Activated T-helper 1 cell treated with anti-CD3 and anti-CD28 coated beads, Interleukin-12 subunit alpha, Interleukin-12 subunit beta, Interleukin-2, Interleukin-4 antibody, amounts not matched to agents 30 ng/mL and 10 ng/mL and 1 ng/mL, durations not matched to agents 14 hours and 24 hours and 36 hours (primary cell): ENCODE results near the gene TAF3. TPM values are rescaled to one million over a fixed set of nuclear protein-coding genes. Genes with fewer than 3 reads are reported as not detected.
"Not testable (repeated sequence)": the region's sequence is repeated elsewhere in the genome, so short reads cannot be mapped to it uniquely, and the experiment has no call there.

Experiments
- DNase-seq: peaks from one replicate; pipeline ENCODE4 v3.0.0; 2021; ENCODE audit warnings: low spot score
- H3K27ac Mint-ChIP-seq: one replicate; pipeline ENCODE4 v1.8.0; 2021; ENCODE audit warnings: mild to moderate bottlenecking, mixed read lengths
- H3K27me3 Mint-ChIP-seq: one replicate; pipeline ENCODE4 v1.8.0; 2022; ENCODE audit warnings: mild to moderate bottlenecking, moderate library complexity, mixed read lengths; ENCODE audit not compliant: insufficient read depth
- H3K36me3 Mint-ChIP-seq: one replicate; pipeline ENCODE4 v1.8.0; 2021; ENCODE audit warnings: low read depth, mixed read lengths
- H3K4me1 Mint-ChIP-seq: one replicate; pipeline ENCODE4 v1.8.0; 2021; ENCODE audit warnings: low read depth, mixed read lengths
- H3K4me3 Mint-ChIP-seq: one replicate; pipeline ENCODE4 v1.8.0; 2021; ENCODE audit warnings: mild to moderate bottlenecking, moderate library complexity, mixed read lengths
- H3K9me3 Mint-ChIP-seq: one replicate; pipeline ENCODE4 v1.8.0; 2021; ENCODE audit warnings: mixed read lengths
- intact Hi-C: fragments of 100-400 bp; cut with micrococcal nuclease; formaldehyde crosslinking; loops from one replicate; pipeline ENCODE4 v1.15.1; 2024
- total RNA-seq: library from RNA; stranded (reverse); gene quantifications from 2 replicates; pipeline ENCODE4 v1.2.3, GENCODE V29; 2022

TAF3 gene
- 15.1 and 16.3 TPM in 2 replicates for total RNA-seq

- Mint-ChIP-seq H3K27ac (peak within 1 kb of the TSS; percentile 91), H3K9me3 (no peaks in the 10 kb centered on the region), H3K36me3 (peaks cover 9% of the 10 kb centered on the region), H3K4me3 (peak within 1 kb of the TSS; percentile 97), H3K27me3 (peaks cover 20% of the 10 kb centered on the region), H3K4me1 (peaks cover 21% of the 10 kb centered on the region)
- intact Hi-C loops = loop anchor here (1.0 to 2.0 kb wide), 4 partner anchors 30 to 1484 kb away; partner anchors contain the start of gene ATP5F1C
- peak; percentile 92 for DNase-seq
Observed at GRCh38 chr10:7818295-7819120, at the start of gene TAF3. TSS of gene TAF3 (plus strand) at chr10:7818505. CDS start at chr10:7818710, 205 bp downstream.

- no peaks in the 10 kb centered on the region for H3K27me3 Mint-ChIP-seq
- no peaks in the 10 kb centered on the region for H3K4me1 Mint-ChIP-seq
- H3K4me3 Mint-ChIP-seq = no peak overlapping the region
- H3K36me3 Mint-ChIP-seq = peaks cover 36% of the 10 kb centered on the region
- intact Hi-C loops = no loop called here
- no peaks in the 10 kb centered on the region for H3K9me3 Mint-ChIP-seq
- H3K27ac Mint-ChIP-seq = no peak overlapping the region
- no peak for DNase-seq
Observed at GRCh38 chr10:7773845-7774801, 44.2 kb upstream of the TAF3 start.

GRCh38 chr10:7776777-7777176 lies 41.5 kb upstream of the TAF3 start:
- no peak overlapping the region for H3K4me3 Mint-ChIP-seq
- H3K9me3 Mint-ChIP-seq = no peaks in the 10 kb centered on the region
- no peaks in the 10 kb centered on the region for H3K27me3 Mint-ChIP-seq
- H3K36me3 Mint-ChIP-seq = peaks cover 39% of the 10 kb centered on the region
- intact Hi-C loops = no loop called here
- no peak for DNase-seq
- H3K4me1 Mint-ChIP-seq = peaks cover 4% of the 10 kb centered on the region
- no peak overlapping the region for H3K27ac Mint-ChIP-seq

DNA sequence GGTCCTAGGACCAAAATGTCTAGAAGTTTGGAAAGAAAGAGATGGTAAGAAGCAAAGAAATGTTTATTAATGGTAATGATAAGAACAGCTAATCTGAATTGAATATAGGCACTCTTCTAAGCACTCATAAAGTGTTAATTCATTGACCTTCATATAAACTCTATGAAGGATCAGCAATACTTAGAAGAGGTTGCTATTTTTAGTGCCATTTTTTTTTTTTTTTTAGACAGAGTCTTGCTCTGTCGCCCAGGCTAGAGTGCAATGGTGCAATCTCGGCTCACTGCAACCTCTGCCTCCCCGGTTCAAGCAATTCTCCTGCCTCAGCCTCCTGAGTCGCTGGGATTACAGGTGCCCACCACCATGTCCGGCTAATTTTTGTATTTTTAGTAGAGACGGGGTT lies 36.1 kb upstream of the TAF3 start:
- not testable (repeated sequence) for H3K27ac Mint-ChIP-seq, H3K27me3 Mint-ChIP-seq, H3K4me3 Mint-ChIP-seq, H3K9me3 Mint-ChIP-seq, DNase-seq
- H3K36me3 Mint-ChIP-seq = peaks cover 32% of the 10 kb centered on the region
- intact Hi-C loops = loop anchor here (10.0 kb wide), 1 partner anchor 857 kb away; no protein-coding TSS in a partner anchor
- H3K4me1 Mint-ChIP-seq = peaks cover 15% of the 10 kb centered on the region

DNA sequence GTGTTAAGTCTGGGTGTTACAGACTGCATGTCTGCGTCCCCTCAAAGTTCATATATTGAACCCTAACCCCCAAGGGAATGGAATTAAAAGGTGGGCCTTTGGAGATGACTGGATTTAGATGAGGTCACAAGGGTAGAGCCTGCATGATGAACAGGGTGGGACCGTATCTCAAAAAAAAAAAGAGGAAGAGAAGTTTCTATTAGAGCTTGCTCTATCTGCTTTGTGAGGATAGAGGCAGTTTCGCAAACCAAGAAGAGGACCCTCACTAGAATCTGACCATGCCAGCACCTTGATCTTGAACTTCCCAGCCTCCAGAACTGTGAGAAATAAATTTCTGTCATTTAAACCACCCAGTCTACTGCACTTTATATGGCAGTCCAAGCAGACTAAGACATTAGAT lies 31.9 kb upstream of the TAF3 start:
- H3K36me3 Mint-ChIP-seq = peaks cover 13% of the 10 kb centered on the region
- peaks cover 31% of the 10 kb centered on the region for H3K4me1 Mint-ChIP-seq
- no peak overlapping the region for H3K4me3 Mint-ChIP-seq
- intact Hi-C loops = loop anchor here (5.0 to 10.0 kb wide), 2 partner anchors 271 to 862 kb away; no protein-coding TSS in a partner anchor
- H3K27me3 Mint-ChIP-seq = no peaks in the 10 kb centered on the region
- DNase-seq = no peak
- no peaks in the 10 kb centered on the region for H3K9me3 Mint-ChIP-seq
- no peak overlapping the region for H3K27ac Mint-ChIP-seq

GRCh38 chr10:7787150-7787856 lies 31.0 kb upstream of the TAF3 start:
- no peaks in the 10 kb centered on the region for H3K27me3 Mint-ChIP-seq
- no peak overlapping the region for H3K4me3 Mint-ChIP-seq
- intact Hi-C loops = loop anchor here (5.0 to 10.0 kb wide), 2 partner anchors 270 to 863 kb away; no protein-coding TSS in a partner anchor
- peaks cover 40% of the 10 kb centered on the region for H3K4me1 Mint-ChIP-seq
- H3K27ac Mint-ChIP-seq = no peak overlapping the region
- DNase-seq = peak; percentile 1
- peaks cover 17% of the 10 kb centered on the region for H3K36me3 Mint-ChIP-seq
- H3K9me3 Mint-ChIP-seq = no peaks in the 10 kb centered on the region

DNA sequence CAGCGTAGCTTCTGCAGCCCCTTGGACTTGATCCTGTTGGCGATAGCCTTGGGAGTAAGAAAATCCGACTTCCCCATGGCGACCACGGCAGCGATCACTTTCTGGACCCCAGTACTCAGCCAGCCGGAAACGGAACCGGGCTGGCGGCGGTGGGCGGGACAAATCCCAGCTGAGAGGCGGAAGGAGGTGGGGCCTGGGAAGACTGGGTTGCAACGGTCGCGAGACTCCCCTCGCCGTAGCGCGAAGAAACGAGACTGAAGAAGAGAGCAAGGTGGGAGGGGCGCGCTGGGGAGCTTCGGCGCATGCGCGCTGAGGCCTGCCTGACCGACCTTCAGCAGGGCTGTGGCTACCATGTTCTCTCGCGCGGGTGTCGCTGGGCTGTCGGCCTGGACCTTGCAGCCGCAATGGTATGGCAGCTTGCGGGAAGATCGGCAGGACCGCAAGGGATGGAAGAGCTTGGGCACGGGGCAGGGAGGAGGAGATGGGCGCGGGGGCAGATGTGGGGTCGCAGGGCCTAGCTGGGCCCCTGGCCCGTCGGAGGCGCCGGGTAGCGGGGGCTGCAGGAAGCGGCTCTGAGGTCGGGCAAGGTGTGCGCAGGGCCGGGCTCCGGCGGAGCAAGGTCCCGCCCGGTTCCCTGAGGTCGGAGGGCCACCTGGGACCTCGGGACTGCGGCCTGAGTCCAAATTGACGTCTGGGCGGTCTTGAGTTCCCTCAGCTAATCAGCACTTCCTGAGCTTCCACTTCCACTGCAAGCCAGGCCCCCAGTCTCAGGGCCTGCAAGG lies 30.3 kb upstream of the TAF3 start, which contains the start of the genes ATP5F1C and KIN:
Gene ATP5F1C (plus strand): TSS at position 321 of the 782 bp plus-strand sequence. CDS start 31 bp downstream, at position 352.
Gene KIN (minus strand): TSS at position 137 of the 782 bp plus-strand sequence. CDS start 60 bp downstream, at position 77.
- intact Hi-C loops = loop anchor here (1.0 to 10.0 kb wide), 4 partner anchors 30 to 863 kb away; partner anchors contain the start of gene TAF3
- H3K4me1 Mint-ChIP-seq = peaks cover 47% of the 10 kb centered on the region

GRCh38 chr10:7788639-7789286 lies 29.5 kb upstream of the TAF3 start:
- Mint-ChIP-seq H3K27me3 (no peaks in the 10 kb centered on the region), H3K27ac (peak overlapping the region; percentile 75), H3K9me3 (no peaks in the 10 kb centered on the region), H3K4me3 (no peak overlapping the region), H3K4me1 (peaks cover 50% of the 10 kb centered on the region), H3K36me3 (peaks cover 17% of the 10 kb centered on the region)
- peak; percentile 13 for DNase-seq
- intact Hi-C loops = loop anchor here (1.0 to 10.0 kb wide), 4 partner anchors 30 to 864 kb away; partner anchors contain the start of gene TAF3

More for the DNA sequence above, 30.3 kb upstream of the TAF3 start, which contains the start of the genes ATP5F1C and KIN:
- Mint-ChIP-seq H3K4me3 (no peak within 1 kb of the TSS), H3K27me3 (no peaks in the 10 kb centered on the region), H3K27ac (peak within 1 kb of the TSS; percentile 75), H3K36me3 (peaks cover 21% of the 10 kb centered on the region), H3K9me3 (no peaks in the 10 kb centered on the region)
- peak; percentile 97 for DNase-seq

DNA sequence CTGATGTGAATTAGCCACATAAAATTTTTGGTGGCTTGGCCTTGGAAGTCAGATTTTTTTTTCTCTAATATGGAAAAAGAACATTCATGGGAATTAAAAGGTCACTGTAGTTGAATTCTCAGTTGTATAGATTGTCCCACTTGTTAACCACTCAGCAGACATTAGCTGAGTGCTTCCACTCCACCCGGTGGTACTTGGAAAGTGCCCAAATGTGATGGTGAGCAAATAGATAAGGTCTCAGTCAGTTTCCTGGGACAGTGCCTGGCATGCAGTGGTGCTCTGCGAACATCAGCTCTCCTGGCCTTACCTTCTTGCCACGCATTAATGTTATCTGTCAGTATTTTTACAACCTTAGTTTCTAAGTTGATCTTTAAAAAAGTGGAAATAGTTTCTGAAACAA lies 28.9 kb upstream of the TAF3 start:
- no peak overlapping the region for H3K4me3 Mint-ChIP-seq
- H3K36me3 Mint-ChIP-seq = peaks cover 18% of the 10 kb centered on the region
- no peak overlapping the region for H3K27ac Mint-ChIP-seq
- intact Hi-C loops = loop anchor here (2.0 to 10.0 kb wide), 3 partner anchors 268 to 865 kb away; no protein-coding TSS in a partner anchor
- no peak for DNase-seq
- H3K9me3 Mint-ChIP-seq = no peaks in the 10 kb centered on the region
- peaks cover 55% of the 10 kb centered on the region for H3K4me1 Mint-ChIP-seq
- H3K27me3 Mint-ChIP-seq = no peaks in the 10 kb centered on the region

DNA sequence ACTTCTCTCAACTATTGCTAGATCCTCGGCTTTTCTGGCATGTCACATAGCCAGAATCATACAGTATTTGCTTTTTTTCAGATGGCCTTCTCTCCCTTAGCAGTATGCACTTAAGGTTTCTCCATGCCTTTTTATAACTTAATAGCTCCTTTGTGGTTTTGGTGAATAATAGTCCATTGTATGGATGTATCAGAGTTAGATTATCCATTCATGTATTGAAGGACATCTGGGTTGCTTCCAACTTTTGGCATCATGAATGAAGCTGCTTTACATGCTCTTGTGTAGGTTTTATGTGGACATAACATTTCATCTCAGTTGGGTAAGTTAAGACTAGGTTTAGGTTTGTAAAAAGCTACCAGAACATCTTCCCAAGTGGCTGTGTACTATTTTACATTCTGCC lies 25.8 kb upstream of the TAF3 start:
- intact Hi-C loops = no loop called here
- Mint-ChIP-seq H3K36me3 (peaks cover 30% of the 10 kb centered on the region), H3K4me1 (peaks cover 73% of the 10 kb centered on the region), H3K27ac (no peak overlapping the region), H3K9me3 (no peaks in the 10 kb centered on the region), H3K4me3 (no peak overlapping the region), H3K27me3 (no peaks in the 10 kb centered on the region)
- DNase-seq = no peak
